Activated CD4-positive, alpha-beta T cell treated with anti-CD3 and anti-CD28 coated beads for 36 hours (primary cell): ENCODE results near the gene FEN1. TPM values are rescaled to one million over a fixed set of nuclear protein-coding genes. Genes with fewer than 3 reads are reported as not detected.
A peak's percentile ranks its signal among the peaks of the same experiment; 100 is the strongest.

Source experiments
- ATAC-seq: fragments of 200-7000 bp; cut with Tn5 transposase; one replicate; pipeline ENCODE4 v1.10.0; 2021; ENCODE audit warnings: mild to moderate bottlenecking, moderate library complexity
- CTCF ChIA-PET: fragments of 350-600 bp; sonication (Branson Sonifier 250); formaldehyde crosslinking; loops from one replicate; lab custom pipeline; 2021; ENCODE audit warnings: antibody characterized with exemption; lab: Charles Lee
- POLR2A ChIA-PET: fragments of 350-600 bp; sonication (Branson Sonifier 250); formaldehyde crosslinking; loops from one replicate; lab custom pipeline; 2021; ENCODE audit warnings: antibody characterized with exemption, inconsistent platforms; lab: Charles Lee
- DNase-seq: peaks from one replicate; pipeline ENCODE4 v3.0.0-alpha.2; 2020
- H3K27ac Mint-ChIP-seq: one replicate; pipeline ENCODE4 v1.8.0; 2021; ENCODE audit warnings: mixed read lengths
- H3K27me3 Mint-ChIP-seq: one replicate; pipeline ENCODE4 v1.8.0; 2021; ENCODE audit warnings: mixed read lengths
- H3K36me3 Mint-ChIP-seq: one replicate; pipeline ENCODE4 v1.8.0; 2021; ENCODE audit warnings: low read depth, mixed read lengths
- H3K4me1 Mint-ChIP-seq: one replicate; pipeline ENCODE4 v1.8.0; 2021; ENCODE audit warnings: mixed read lengths
- H3K4me3 Mint-ChIP-seq: one replicate; pipeline ENCODE4 v1.8.0; 2021; ENCODE audit warnings: mild to moderate bottlenecking, moderate library complexity, mixed read lengths
- H3K9me3 Mint-ChIP-seq: one replicate; pipeline ENCODE4 v1.8.0; 2021; ENCODE audit warnings: low read depth, mixed read lengths
- intact Hi-C, 2 experiments: fragments of 100-400 bp; cut with DNase I in 1 of 2; cut with micrococcal nuclease in 1 of 2; formaldehyde crosslinking; loops; one replicate each; pipeline versions ENCODE4 v1.14.2 to v1.15.1; 2022 to 2024; cut with DNase I, micrococcal nuclease
- total RNA-seq, 2 experiments: library from RNA; stranded (reverse); gene quantifications; one replicate each; pipeline ENCODE4 v1.2.3, GENCODE V29; 2021

The FEN1 gene
- total RNA-seq, 2 experiments from 2014 or later: 70.0 to 108 TPM

- peaks cover 19% of the 10 kb centered on the region for H3K4me1 Mint-ChIP-seq
- H3K4me3 Mint-ChIP-seq: peak overlapping the region; percentile 84
- POLR2A ChIA-PET: interaction anchor here (1.0 to 1.2 kb wide), 2 partner anchors 14 to 21 kb away, joined by 3 to 4 read pairs; no protein-coding TSS in a partner anchor
- intact Hi-C loops: no loop called here
- DNase-seq (peak; percentile 64), ATAC-seq (peak; percentile 48)
- no peaks in the 10 kb centered on the region for H3K9me3 Mint-ChIP-seq
- H3K36me3 Mint-ChIP-seq: peaks cover 13% of the 10 kb centered on the region
- CTCF ChIA-PET: interaction anchor here (0.6 to 2.0 kb wide), 10 partner anchors 11 to 531 kb away, joined by 3 to 8 read pairs (median 4); partner anchors contain the start of genes FADS1 and FEN1
- peaks cover 40% of the 10 kb centered on the region for H3K27me3 Mint-ChIP-seq
- H3K27ac Mint-ChIP-seq: peak overlapping the region; percentile 74
Observed at GRCh38 chr11:61828629-61829407, 36.1 kb downstream of the FEN1 start.

DNA sequence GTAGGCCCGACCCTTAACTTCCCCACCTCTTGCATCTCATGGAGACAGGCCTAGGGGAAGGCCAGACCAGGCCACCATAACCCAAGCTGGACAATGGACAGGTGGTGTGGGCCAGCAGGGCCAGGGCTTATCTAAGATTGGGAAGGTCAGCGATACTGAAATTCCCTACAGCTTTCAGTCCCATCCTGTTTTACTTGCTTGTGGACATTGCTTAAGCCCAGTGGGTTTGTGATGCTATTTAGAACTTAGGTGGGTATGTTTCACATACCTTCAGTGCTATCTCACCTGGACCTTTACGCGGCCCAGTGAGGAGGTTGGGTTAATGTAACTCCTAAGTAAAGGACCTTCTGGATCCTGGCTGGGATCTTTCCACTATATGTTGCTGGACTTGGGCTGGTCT lies 37.1 kb downstream of the FEN1 start:
- DNase-seq: no peak
- Mint-ChIP-seq H3K4me1 (peaks cover 29% of the 10 kb centered on the region), H3K27ac (no peak overlapping the region), H3K9me3 (no peaks in the 10 kb centered on the region), H3K27me3 (peaks cover 38% of the 10 kb centered on the region), H3K4me3 (peak overlapping the region; percentile 84), H3K36me3 (peaks cover 14% of the 10 kb centered on the region)
- ChIA-PET CTCF (interaction anchor here (0.5 to 2.0 kb wide), 4 partner anchors 12 to 251 kb away, joined by 3 to 8 read pairs (median 4); partner anchors contain the start of genes FADS1 and FEN1), POLR2A (interaction anchor here (1.0 to 1.2 kb wide), 2 partner anchors 15 to 22 kb away, joined by 3 to 4 read pairs; no protein-coding TSS in a partner anchor)
- no peak for ATAC-seq
- intact Hi-C loops: no loop called here

DNA sequence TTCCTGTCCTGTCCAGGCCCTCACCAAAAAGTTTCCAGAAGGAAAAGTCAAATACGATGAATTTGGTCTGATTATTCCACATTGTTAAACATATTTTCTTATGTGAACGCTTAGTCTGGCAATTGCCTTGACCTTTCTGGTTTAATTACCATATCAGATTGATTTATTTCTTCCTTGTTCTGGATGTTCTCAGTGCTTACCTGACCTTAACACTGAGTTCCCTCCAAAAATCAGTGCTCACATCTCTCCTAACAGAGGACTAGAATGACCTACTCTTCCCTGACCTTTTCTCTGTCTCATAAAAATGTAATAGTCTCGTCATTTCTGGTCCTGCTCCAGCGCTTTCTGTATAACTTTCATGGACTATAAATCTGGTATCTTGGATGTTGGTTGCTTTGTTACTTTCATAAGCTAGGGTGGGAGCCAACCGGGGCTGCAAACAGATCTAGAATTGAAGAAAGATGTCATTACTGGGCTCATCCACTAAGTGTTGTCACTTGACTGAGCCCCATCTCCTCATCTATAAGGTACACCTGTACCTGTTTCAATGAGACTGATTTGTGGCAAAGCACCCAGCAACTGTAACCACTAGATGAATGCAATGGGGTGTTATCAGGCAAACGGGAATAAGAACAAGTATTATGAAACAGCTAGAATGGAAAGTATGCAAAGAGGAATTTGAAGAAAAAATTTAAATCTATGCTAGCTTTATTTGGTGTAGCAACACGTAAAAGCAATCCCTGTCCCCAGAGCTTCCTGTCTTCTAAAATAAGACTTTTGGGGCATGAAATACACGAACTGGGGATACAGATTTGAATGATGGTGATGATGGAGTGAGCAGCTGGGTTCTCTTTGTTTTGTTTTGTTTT lies 37.8 kb downstream of the FEN1 start:
- ChIA-PET POLR2A (interaction anchor here (0.7 kb wide), 1 partner anchor 9 kb away, joined by 4 read pairs; no protein-coding TSS in a partner anchor), CTCF (interaction anchor here (0.5 to 1.7 kb wide), 4 partner anchors 9 to 532 kb away, joined by 3 to 4 read pairs (median 3); partner anchors contain the start of gene FEN1)
- intact Hi-C loops: no loop called here
- H3K4me3 Mint-ChIP-seq: peak overlapping the region; percentile 1
- ATAC-seq (no peak), DNase-seq (no peak)
- H3K27me3 Mint-ChIP-seq: peaks cover 38% of the 10 kb centered on the region
- peaks cover 14% of the 10 kb centered on the region for H3K36me3 Mint-ChIP-seq
- no peaks in the 10 kb centered on the region for H3K9me3 Mint-ChIP-seq
- H3K4me1 Mint-ChIP-seq: peaks cover 33% of the 10 kb centered on the region
- no peak overlapping the region for H3K27ac Mint-ChIP-seq

- intact Hi-C loops: no loop called here
- no peaks in the 10 kb centered on the region for H3K9me3 Mint-ChIP-seq
- H3K4me3 Mint-ChIP-seq: no peak overlapping the region
- no peak overlapping the region for H3K27ac Mint-ChIP-seq
- H3K36me3 Mint-ChIP-seq: peaks cover 14% of the 10 kb centered on the region
- no peak for DNase-seq
- no peak for ATAC-seq
- ChIA-PET POLR2A (no interaction called here), CTCF (interaction anchor here (0.5 kb wide), 1 partner anchor 274 kb away, joined by 4 read pairs; no protein-coding TSS in a partner anchor)
- H3K27me3 Mint-ChIP-seq: peaks cover 26% of the 10 kb centered on the region
- peaks cover 34% of the 10 kb centered on the region for H3K4me1 Mint-ChIP-seq
Observed at GRCh38 chr11:61832207-61832606, 39.5 kb downstream of the FEN1 start.

DNA sequence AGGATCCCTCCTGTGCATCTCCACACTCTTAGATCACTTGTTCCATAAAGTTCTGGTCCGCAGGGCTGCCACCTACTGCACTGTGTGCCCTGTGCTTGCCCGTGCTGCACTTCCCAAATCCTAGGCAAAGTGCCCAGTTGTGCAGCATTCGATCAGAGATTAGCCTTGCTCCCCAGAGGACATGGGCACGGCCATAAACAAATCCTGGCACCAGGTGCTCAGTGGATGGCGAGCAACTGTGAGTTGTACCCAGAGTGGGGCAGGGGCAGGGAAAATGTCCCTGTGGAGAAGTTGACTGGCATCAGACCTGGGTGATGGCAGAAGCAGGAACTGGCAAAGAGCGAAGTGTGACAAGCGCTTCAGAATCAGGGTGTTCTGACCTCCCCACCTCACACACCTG lies 40.0 kb downstream of the FEN1 start:
- peaks cover 34% of the 10 kb centered on the region for H3K4me1 Mint-ChIP-seq
- ChIA-PET POLR2A (no interaction called here), CTCF (interaction anchor here (0.5 kb wide), 1 partner anchor 274 kb away, joined by 4 read pairs; no protein-coding TSS in a partner anchor)
- ATAC-seq (no peak), DNase-seq (no peak)
- peaks cover 14% of the 10 kb centered on the region for H3K36me3 Mint-ChIP-seq
- peaks cover 24% of the 10 kb centered on the region for H3K27me3 Mint-ChIP-seq
- intact Hi-C loops: no loop called here
- no peak overlapping the region for H3K4me3 Mint-ChIP-seq
- no peaks in the 10 kb centered on the region for H3K9me3 Mint-ChIP-seq
- no peak overlapping the region for H3K27ac Mint-ChIP-seq

DNA sequence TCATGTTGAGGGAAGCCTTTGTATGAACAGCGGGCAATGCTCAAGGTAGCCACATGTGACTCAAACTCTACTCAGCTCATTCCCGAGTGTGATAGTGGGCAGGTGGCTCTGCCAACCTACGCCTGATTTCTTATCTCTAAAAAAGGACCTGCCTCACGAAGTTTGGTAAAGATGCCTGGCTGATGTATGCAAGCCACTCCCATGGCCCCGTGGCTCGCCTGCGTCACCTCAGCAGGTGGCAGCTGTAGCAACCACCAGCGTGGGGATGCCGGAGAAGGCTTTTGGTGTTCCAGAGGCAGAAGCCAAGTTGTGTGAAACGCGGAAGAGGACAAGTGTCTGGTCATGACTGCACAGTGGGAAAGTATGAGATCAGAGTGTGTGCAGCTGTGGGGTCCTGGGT lies 40.8 kb downstream of the FEN1 start:
- CTCF ChIA-PET: interaction anchor here (1.0 to 1.3 kb wide), 3 partner anchors 19 to 39 kb away, joined by 3 to 4 read pairs (median 3); no protein-coding TSS in a partner anchor
- peaks cover 31% of the 10 kb centered on the region for H3K4me1 Mint-ChIP-seq
- H3K27ac Mint-ChIP-seq: peak overlapping the region; percentile 79
- intact Hi-C loops: no loop called here
- peaks cover 24% of the 10 kb centered on the region for H3K27me3 Mint-ChIP-seq
- peaks cover 14% of the 10 kb centered on the region for H3K36me3 Mint-ChIP-seq
- DNase-seq (peak; percentile 40), ATAC-seq (no peak)
- no peak overlapping the region for H3K4me3 Mint-ChIP-seq
- H3K9me3 Mint-ChIP-seq: no peaks in the 10 kb centered on the region
- POLR2A ChIA-PET: no interaction called here

- ATAC-seq: no peak
- peaks cover 29% of the 10 kb centered on the region for H3K4me1 Mint-ChIP-seq
- H3K27ac Mint-ChIP-seq: peak overlapping the region; percentile 79
- H3K9me3 Mint-ChIP-seq: no peaks in the 10 kb centered on the region
- no peak for DNase-seq
- H3K27me3 Mint-ChIP-seq: peaks cover 22% of the 10 kb centered on the region
- intact Hi-C loops: no loop called here
- ChIA-PET POLR2A (no interaction called here), CTCF (interaction anchor here (0.5 to 1.3 kb wide), 5 partner anchors 19 to 247 kb away, joined by 3 to 4 read pairs (median 3); no protein-coding TSS in a partner anchor)
- H3K36me3 Mint-ChIP-seq: peaks cover 16% of the 10 kb centered on the region
- no peak overlapping the region for H3K4me3 Mint-ChIP-seq
Observed at GRCh38 chr11:61833926-61834277, 41.2 kb downstream of the FEN1 start.

GRCh38 chr11:61834278-61835048 lies 41.8 kb downstream of the FEN1 start:
- CTCF ChIA-PET: interaction anchor here (0.5 to 1.3 kb wide), 6 partner anchors 20 to 348 kb away, joined by 3 to 5 read pairs (median 4); no protein-coding TSS in a partner anchor
- Mint-ChIP-seq H3K27me3 (peaks cover 19% of the 10 kb centered on the region), H3K27ac (peak overlapping the region; percentile 79), H3K4me1 (peaks cover 27% of the 10 kb centered on the region), H3K36me3 (peaks cover 13% of the 10 kb centered on the region), H3K4me3 (no peak overlapping the region), H3K9me3 (no peaks in the 10 kb centered on the region)
- ATAC-seq (peak; percentile 98), DNase-seq (peak; percentile 76)
- POLR2A ChIA-PET: interaction anchor here (0.6 kb wide), 1 partner anchor 19 kb away, joined by 3 read pairs; no protein-coding TSS in a partner anchor
- intact Hi-C loops: no loop called here

GRCh38 chr11:61836193-61836592 lies 43.5 kb downstream of the FEN1 start:
- CTCF ChIA-PET: interaction anchor here (1.0 to 1.1 kb wide), 2 partner anchors 39 to 63 kb away, joined by 3 to 5 read pairs; no protein-coding TSS in a partner anchor
- intact Hi-C loops: no loop called here
- DNase-seq (no peak), ATAC-seq (no peak)
- Mint-ChIP-seq H3K27ac (no peak overlapping the region), H3K27me3 (peaks cover 6% of the 10 kb centered on the region), H3K9me3 (no peaks in the 10 kb centered on the region), H3K36me3 (peaks cover 15% of the 10 kb centered on the region), H3K4me1 (peaks cover 25% of the 10 kb centered on the region), H3K4me3 (no peak overlapping the region)
- POLR2A ChIA-PET: no interaction called here

- Mint-ChIP-seq H3K4me3 (no peak overlapping the region), H3K36me3 (peaks cover 20% of the 10 kb centered on the region), H3K4me1 (peaks cover 25% of the 10 kb centered on the region), H3K27me3 (peaks cover 3% of the 10 kb centered on the region), H3K27ac (no peak overlapping the region), H3K9me3 (no peaks in the 10 kb centered on the region)
- ATAC-seq (no peak), DNase-seq (no peak)
- intact Hi-C loops: no loop called here
- CTCF ChIA-PET: interaction anchor here (0.8 kb wide), 1 partner anchor 40 kb away, joined by 3 read pairs; no protein-coding TSS in a partner anchor
- POLR2A ChIA-PET: no interaction called here
Observed at GRCh38 chr11:61837411-61838005, 44.8 kb downstream of the FEN1 start.
